ENCODE measurements around the gene SIX1. TPM values are rescaled to one million over a fixed set of nuclear protein-coding genes. Genes with fewer than 3 reads are reported as not detected.

The SIX1 gene
- total RNA-seq, 1 donor from 2014 or later, result 0.20 TPM

DNA sequence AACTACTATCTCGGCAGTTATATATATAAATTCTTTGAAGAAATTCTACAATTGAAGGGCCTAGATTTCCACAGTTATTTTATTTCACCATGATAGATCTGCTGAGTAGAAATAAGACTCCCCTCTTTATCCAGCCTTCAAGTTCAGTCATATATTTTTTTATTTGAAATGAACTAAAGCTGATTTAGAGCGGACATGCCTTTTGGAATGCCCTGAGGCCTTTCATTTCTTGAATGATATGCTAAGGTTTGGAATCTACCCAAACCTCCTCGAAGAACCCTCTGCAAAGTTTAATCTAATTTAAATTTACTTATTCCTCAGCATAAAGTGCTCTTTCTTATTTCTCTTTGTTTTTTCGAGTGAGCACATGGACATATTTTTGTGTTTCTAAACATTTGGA lies 15.1 kb downstream of the SIX1 start:
- Mint-ChIP-seq H3K4me3 (ENCODE audit: unreplicated experiment) (no peak overlapping the region), H3K9me3 (ENCODE audit: unreplicated experiment) (no peaks in the 10 kb centered on the region), H3K27ac (ENCODE audit: unreplicated experiment) (no peak overlapping the region), H3K36me3 (ENCODE audit: low read depth, unreplicated experiment) (no peaks in the 10 kb centered on the region), H3K27me3 (ENCODE audit: low read depth, unreplicated experiment) (peaks cover 32% of the 10 kb centered on the region), H3K4me1 (ENCODE audit: low read depth, unreplicated experiment) (no peaks in the 10 kb centered on the region)
- Histone ChIP-seq H3K9ac (ENCODE audit: low read length) (no peak overlapping the region), H3K9me3 (ENCODE audit: insufficient read depth, low read depth, low read length) (no peaks in the 10 kb centered on the region), H3K79me2 (ENCODE audit: insufficient read depth, low read length) (no peaks in the 10 kb centered on the region), H3K27me3 (ENCODE audit: insufficient read depth, low read length) (peaks cover 6% of the 10 kb centered on the region), H3K36me3 (ENCODE audit: insufficient read depth, low read length) (no peaks in the 10 kb centered on the region), H2AFZ (ENCODE audit: low read depth, low read length) (no peak overlapping the region), H3K4me1 (ENCODE audit: insufficient read depth, low read length) (peaks cover 7% of the 10 kb centered on the region), H3K4me2 (ENCODE audit: low read length) (no peak overlapping the region), H3K4me3 (ENCODE audit: insufficient read depth, low read depth, low read length) (no peak overlapping the region), H4K20me1 (ENCODE audit: insufficient read depth, low read length) (no peaks in the 10 kb centered on the region), H3K27ac (ENCODE audit: low read depth, low read length) (no peak overlapping the region)
- FAIRE-seq (no peak), DNase-seq (ENCODE audit: low read depth) (no peak)
- TF ChIP-seq, protein P1, sequence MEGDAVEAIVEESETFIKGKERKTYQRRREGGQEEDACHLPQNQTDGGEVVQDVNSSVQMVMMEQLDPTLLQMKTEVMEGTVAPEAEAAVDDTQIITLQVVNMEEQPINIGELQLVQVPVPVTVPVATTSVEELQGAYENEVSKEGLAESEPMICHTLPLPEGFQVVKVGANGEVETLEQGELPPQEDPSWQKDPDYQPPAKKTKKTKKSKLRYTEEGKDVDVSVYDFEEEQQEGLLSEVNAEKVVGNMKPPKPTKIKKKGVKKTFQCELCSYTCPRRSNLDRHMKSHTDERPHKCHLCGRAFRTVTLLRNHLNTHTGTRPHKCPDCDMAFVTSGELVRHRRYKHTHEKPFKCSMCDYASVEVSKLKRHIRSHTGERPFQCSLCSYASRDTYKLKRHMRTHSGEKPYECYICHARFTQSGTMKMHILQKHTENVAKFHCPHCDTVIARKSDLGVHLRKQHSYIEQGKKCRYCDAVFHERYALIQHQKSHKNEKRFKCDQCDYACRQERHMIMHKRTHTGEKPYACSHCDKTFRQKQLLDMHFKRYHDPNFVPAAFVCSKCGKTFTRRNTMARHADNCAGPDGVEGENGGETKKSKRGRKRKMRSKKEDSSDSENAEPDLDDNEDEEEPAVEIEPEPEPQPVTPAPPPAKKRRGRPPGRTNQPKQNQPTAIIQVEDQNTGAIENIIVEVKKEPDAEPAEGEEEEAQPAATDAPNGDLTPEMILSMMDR (IDR thresholded peaks at IDR 0.05; ENCODE audit: insufficient read depth, low read depth, low read length), result no peak
- no peak for TF ChIP-seq EZH2 (IDR thresholded peaks at IDR 0.05; ENCODE audit: insufficient read depth, low read length)

DNA sequence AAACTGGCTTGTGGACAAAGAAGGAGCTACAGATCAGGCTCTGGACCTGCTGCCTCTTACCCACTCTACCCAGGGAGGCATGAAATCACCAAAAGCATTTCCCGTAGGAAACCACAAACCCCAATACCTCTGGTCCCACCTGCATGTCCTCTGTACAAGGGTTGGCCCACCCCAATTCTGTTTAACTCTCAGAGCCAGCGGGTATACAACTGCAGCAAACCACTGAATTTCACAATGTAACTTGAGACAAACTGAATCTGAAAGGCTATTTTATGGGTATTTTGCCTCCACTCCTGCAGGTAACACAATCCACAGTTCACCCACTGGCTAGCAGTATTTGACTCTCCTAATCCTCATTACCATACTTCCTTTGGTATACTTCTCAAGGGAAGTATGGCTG lies 16.5 kb downstream of the SIX1 start:
- peaks cover 4% of the 10 kb centered on the region for H3K4me1 ChIP-seq (ENCODE audit: insufficient read depth, low read length)
- TF ChIP-seq, protein P1 (IDR thresholded peaks at IDR 0.05; ENCODE audit: insufficient read depth, low read depth, low read length), result no peak
- no peak for TF ChIP-seq EZH2 (IDR thresholded peaks at IDR 0.05; ENCODE audit: insufficient read depth, low read length)
- H3K27me3 ChIP-seq (ENCODE audit: insufficient read depth, low read length), result peaks cover 6% of the 10 kb centered on the region
- H3K4me3 Mint-ChIP-seq (ENCODE audit: unreplicated experiment), result no peak overlapping the region
- no peak overlapping the region for H3K9ac ChIP-seq (ENCODE audit: low read length)
- FAIRE-seq (no peak), DNase-seq (ENCODE audit: low read depth) (no peak)
- H4K20me1 ChIP-seq (ENCODE audit: insufficient read depth, low read length), result no peaks in the 10 kb centered on the region
- no peak overlapping the region for H3K4me3 ChIP-seq (ENCODE audit: insufficient read depth, low read depth, low read length)
- no peak overlapping the region for H3K27ac ChIP-seq (ENCODE audit: low read depth, low read length)
- H3K9me3 ChIP-seq (ENCODE audit: insufficient read depth, low read depth, low read length), result no peaks in the 10 kb centered on the region
- H3K79me2 ChIP-seq (ENCODE audit: insufficient read depth, low read length), result no peaks in the 10 kb centered on the region
- H3K4me2 ChIP-seq (ENCODE audit: low read length), result no peak overlapping the region
- H3K36me3 Mint-ChIP-seq (ENCODE audit: low read depth, unreplicated experiment), result no peaks in the 10 kb centered on the region
- no peak overlapping the region for H2AFZ ChIP-seq (ENCODE audit: low read depth, low read length)
- no peaks in the 10 kb centered on the region for H3K9me3 Mint-ChIP-seq (ENCODE audit: unreplicated experiment)
- H3K36me3 ChIP-seq (ENCODE audit: insufficient read depth, low read length), result no peaks in the 10 kb centered on the region
- H3K27ac Mint-ChIP-seq (ENCODE audit: unreplicated experiment), result no peak overlapping the region
- H3K27me3 Mint-ChIP-seq (ENCODE audit: low read depth, unreplicated experiment), result peaks cover 26% of the 10 kb centered on the region
- H3K4me1 Mint-ChIP-seq (ENCODE audit: low read depth, unreplicated experiment), result no peaks in the 10 kb centered on the region

DNA sequence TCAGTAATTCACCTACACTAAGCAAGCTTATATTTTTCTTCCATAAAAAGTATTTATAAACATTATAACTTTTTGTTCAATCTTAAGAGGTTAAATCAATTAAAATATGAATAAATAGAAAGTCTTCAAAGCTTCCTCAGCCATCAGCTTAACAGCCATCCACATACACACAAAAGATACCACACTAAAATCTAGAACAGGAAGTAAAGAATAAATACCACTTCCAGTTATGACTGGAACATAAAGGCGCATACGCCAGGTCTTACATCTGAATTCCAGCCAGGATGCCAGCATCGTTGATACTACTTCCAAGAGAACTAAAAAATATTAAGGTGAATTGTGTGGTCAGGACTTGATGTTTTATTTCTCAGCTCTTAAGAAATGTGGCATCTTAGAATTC lies 17.0 kb downstream of the SIX1 start:
- TF ChIP-seq, protein P1 (IDR thresholded peaks at IDR 0.05; ENCODE audit: insufficient read depth, low read depth, low read length), result no peak
- no peak for TF ChIP-seq EZH2 (IDR thresholded peaks at IDR 0.05; ENCODE audit: insufficient read depth, low read length)
- peaks cover 28% of the 10 kb centered on the region for H3K27me3 Mint-ChIP-seq (ENCODE audit: low read depth, unreplicated experiment)

More for the DNA sequence above, 17.0 kb downstream of the SIX1 start:
- Histone ChIP-seq H2AFZ (ENCODE audit: low read depth, low read length) (no peak overlapping the region), H3K79me2 (ENCODE audit: insufficient read depth, low read length) (no peaks in the 10 kb centered on the region), H3K4me1 (ENCODE audit: insufficient read depth, low read length) (no peaks in the 10 kb centered on the region), H3K4me2 (ENCODE audit: low read length) (no peak overlapping the region), H3K36me3 (ENCODE audit: insufficient read depth, low read length) (no peaks in the 10 kb centered on the region), H3K9ac (ENCODE audit: low read length) (no peak overlapping the region), H3K4me3 (ENCODE audit: insufficient read depth, low read depth, low read length) (no peak overlapping the region), H3K27ac (ENCODE audit: low read depth, low read length) (no peak overlapping the region), H3K27me3 (ENCODE audit: insufficient read depth, low read length) (peaks cover 6% of the 10 kb centered on the region), H3K9me3 (ENCODE audit: insufficient read depth, low read depth, low read length) (no peaks in the 10 kb centered on the region), H4K20me1 (ENCODE audit: insufficient read depth, low read length) (no peaks in the 10 kb centered on the region)
- Mint-ChIP-seq H3K4me3 (ENCODE audit: unreplicated experiment) (no peak overlapping the region), H3K36me3 (ENCODE audit: low read depth, unreplicated experiment) (no peaks in the 10 kb centered on the region), H3K27ac (ENCODE audit: unreplicated experiment) (no peak overlapping the region), H3K4me1 (ENCODE audit: low read depth, unreplicated experiment) (no peaks in the 10 kb centered on the region), H3K9me3 (ENCODE audit: unreplicated experiment) (no peaks in the 10 kb centered on the region)
- FAIRE-seq (no peak), DNase-seq (ENCODE audit: low read depth) (no peak)

All from astrocyte (in vitro differentiated cells and primary cell).